A673 (cell line): ENCODE data around the gene CREB3L4. TPM values are rescaled to one million over a fixed set of nuclear protein-coding genes. Genes with fewer than 3 reads are reported as not detected.
"Not testable (repeated sequence)": the region's sequence is repeated elsewhere in the genome, so short reads cannot be mapped to it uniquely, and the experiment has no call there.

Source experiments
- BruUV-seq: library from RNA; stranded (reverse); fragments of 400-500 nt; replicated peaks from 2 replicates; lab custom pipeline; 2021; lab: Mats Ljungman, UMichigan
- CTCF ChIA-PET: fragments of 300-600 bp; sonication (Branson Sonifier 250); formaldehyde crosslinking; loops from one replicate; lab custom pipeline; 2022; ENCODE audit warnings: antibody characterized with exemption; lab: Charles Lee
- POLR2A ChIA-PET: fragments of 300-600 bp; sonication (Branson Sonifier 250); formaldehyde crosslinking; loops from one replicate; lab custom pipeline; 2022; ENCODE audit warnings: antibody characterized with exemption; ENCODE audit not compliant: low non-redundant PET; lab: Charles Lee
- DNase-seq: peaks from one replicate; pipeline ENCODE4 v3.0.0-alpha.2; 2015; ENCODE audit warnings: low spot score
- H3K27ac ChIP-seq: fragments of 200-600 bp; sonication (generic); 2 replicates; pipeline ENCODE4 v1.5.1; 2016; ENCODE audit warnings: mixed run types, low read depth, mild to moderate bottlenecking, mixed read lengths, antibody characterized with exemption, low read length; ENCODE audit not compliant: poor library complexity, severe bottlenecking
- H3K27me3 ChIP-seq: fragments of 200-600 bp; sonication (generic); replicated peaks from 2 replicates; pipeline ENCODE4 v1.6.1; 2017; ENCODE audit warnings: mixed run types, low read depth, mild to moderate bottlenecking, mixed read lengths, antibody characterized with exemption, low read length; ENCODE audit not compliant: insufficient read depth, poor library complexity
- H3K36me3 ChIP-seq: fragments of 200-600 bp; sonication (generic); 2 replicates; pipeline ENCODE4 v1.6.1; 2016; ENCODE audit warnings: mixed run types, mild to moderate bottlenecking, mixed read lengths, antibody characterized with exemption, low read length; ENCODE audit not compliant: insufficient read depth, poor library complexity, severe bottlenecking
- H3K4me1 ChIP-seq: fragments of 200-600 bp; sonication (generic); 2 replicates; pipeline ENCODE4 v1.6.1; 2017; ENCODE audit warnings: mixed run types, mild to moderate bottlenecking, mixed read lengths, antibody characterized with exemption, low read length; ENCODE audit not compliant: insufficient read depth, poor library complexity, severe bottlenecking
- H3K4me3 ChIP-seq: fragments of 200-600 bp; sonication (generic); 2 replicates; pipeline ENCODE4 v1.5.1; 2016; ENCODE audit warnings: low read depth, mixed run types, mild to moderate bottlenecking, mixed read lengths, low read length; ENCODE audit not compliant: poor library complexity, severe bottlenecking
- H3K9me3 ChIP-seq: fragments of 200-600 bp; sonication (generic); 2 replicates; pipeline ENCODE4 v1.6.1; 2016; ENCODE audit warnings: mixed run types, low read depth, mild to moderate bottlenecking, mixed read lengths, antibody characterized with exemption, low read length; ENCODE audit not compliant: poor library complexity, severe bottlenecking
- CTCF ChIP-seq: fragments of 300-800, 200-600 bp; sonication (generic); conservative IDR thresholded peaks from 2 replicates; pipeline ENCODE4 v1.5.1; 2017; ENCODE audit warnings: low read depth, mild to moderate bottlenecking, antibody characterized with exemption, low read length, moderate library complexity, mixed read lengths
- EZH2 ChIP-seq: fragments of 200-600 bp; sonication (generic); IDR thresholded peaks from 2 replicates; pipeline ENCODE4 v1.6.1; 2017; ENCODE audit warnings: borderline replicate concordance, low read depth, mild to moderate bottlenecking, mixed read lengths, antibody characterized with exemption, low read length; ENCODE audit not compliant: poor library complexity, severe bottlenecking
- intact Hi-C: fragments of 100-400 bp; cut with micrococcal nuclease; formaldehyde crosslinking; loops from one replicate; pipeline ENCODE4 v1.10.0; 2022; ENCODE audit not compliant: unreplicated experiment
- total RNA-seq: library from RNA; stranded (reverse); gene quantifications from 2 replicates; pipeline ENCODE4 v1.2.3, GENCODE V29; 2021

Gene CREB3L4
- total RNA-seq, 1 experiment from 2014 or later, result 8.7 TPM

- H3K36me3 ChIP-seq, result no peaks in the 10 kb centered on the region
- POLR2A ChIA-PET, result no interaction called here
- BruUV-seq, result no TSS peak
- no peaks in the 10 kb centered on the region for H3K9me3 ChIP-seq
- TF ChIP-seq CTCF (no peak), EZH2 (no peak)
- H3K27ac ChIP-seq, result no peak overlapping the region
- no peaks in the 10 kb centered on the region for H3K27me3 ChIP-seq
- CTCF ChIA-PET, result interaction anchor here (0.7 kb wide), 1 partner anchor 388 kb away, joined by 8 read pairs; no protein-coding TSS in a partner anchor
- intact Hi-C loops, result no loop called here
- no peaks in the 10 kb centered on the region for H3K4me1 ChIP-seq
- DNase-seq, result no peak
- H3K4me3 ChIP-seq, result no peak overlapping the region
These were observed 44.4 kb downstream of the CREB3L4 start for GRCh38 chr1:154012129-154012528.

DNA sequence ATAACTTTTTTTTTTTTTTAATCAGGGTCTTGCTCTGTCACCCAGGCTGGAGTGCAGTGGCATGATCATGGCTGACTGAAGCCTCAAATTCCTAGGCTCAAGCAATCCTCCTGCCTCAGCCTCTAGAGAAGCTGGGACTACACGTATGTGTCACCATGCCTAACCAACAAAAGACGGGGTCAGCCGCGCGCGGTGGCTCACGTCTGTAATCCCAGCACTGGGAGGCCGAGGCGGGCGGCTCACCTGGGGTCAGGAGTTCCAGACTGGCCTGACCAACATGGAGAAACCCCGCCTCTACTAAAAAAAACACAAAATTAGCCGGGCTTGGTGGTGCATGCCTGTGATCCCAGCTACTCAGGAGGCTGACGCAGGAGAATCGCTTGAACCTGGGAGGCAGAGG, 44.8 kb downstream of the CREB3L4 start:
- H3K27ac ChIP-seq, BruUV-seq, H3K4me1 ChIP-seq, H3K27me3 ChIP-seq, H3K9me3 ChIP-seq, H3K4me3 ChIP-seq, intact Hi-C loops, POLR2A ChIA-PET, H3K36me3 ChIP-seq, DNase-seq: not testable (repeated sequence)
- CTCF ChIA-PET, result interaction anchor here (0.7 kb wide), 1 partner anchor 389 kb away, joined by 8 read pairs; no protein-coding TSS in a partner anchor

DNA sequence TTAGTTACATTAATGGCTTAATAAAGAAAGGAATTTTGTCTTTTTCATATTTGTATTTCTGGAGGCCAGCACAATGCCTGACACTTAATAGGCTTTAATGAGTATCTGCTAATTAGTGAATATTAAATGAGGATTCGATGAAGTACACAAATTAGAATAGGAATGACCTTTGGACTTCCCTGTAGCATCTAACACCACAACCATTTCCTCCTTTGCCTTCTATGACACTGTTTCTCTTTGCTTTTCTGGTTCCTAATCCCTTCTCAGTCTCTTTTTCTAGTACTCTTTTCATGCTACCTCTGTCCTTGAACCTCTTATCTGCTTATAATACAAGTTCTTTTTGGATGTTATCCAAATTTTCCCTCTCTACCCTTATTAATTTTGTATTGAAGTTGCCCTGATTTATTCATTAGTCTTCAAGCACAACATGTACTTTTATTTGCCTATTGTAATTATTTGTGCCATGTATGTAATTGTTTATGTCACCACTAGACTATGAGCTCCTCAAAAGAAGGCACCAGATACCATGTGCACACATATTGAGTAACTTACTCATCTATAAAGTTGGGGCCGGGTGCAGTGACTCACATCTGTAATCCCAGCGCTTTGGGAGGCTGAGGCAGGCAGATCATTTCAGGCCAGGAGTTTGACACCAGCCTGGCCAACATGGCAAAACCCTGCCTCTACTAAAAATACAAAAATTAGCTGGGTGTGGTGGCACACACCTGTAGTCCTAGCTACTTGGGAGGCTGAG, 46.6 kb downstream of the CREB3L4 start:
- TF ChIP-seq EZH2 (no peak), CTCF (no peak)
- H3K4me3 ChIP-seq, result no peak overlapping the region
- ChIA-PET POLR2A (interaction anchor here (0.7 kb wide), 1 partner anchor 156 kb away, joined by 3 read pairs; no protein-coding TSS in a partner anchor), CTCF (no interaction called here)
- DNase-seq, result no peak
- no peaks in the 10 kb centered on the region for H3K36me3 ChIP-seq
- no peak overlapping the region for H3K27ac ChIP-seq
- intact Hi-C loops, result no loop called here
- H3K4me1 ChIP-seq, result no peaks in the 10 kb centered on the region
- no peaks in the 10 kb centered on the region for H3K9me3 ChIP-seq
- BruUV-seq, result no TSS peak
- H3K27me3 ChIP-seq, result no peaks in the 10 kb centered on the region

- BruUV-seq, result no TSS peak
- Histone ChIP-seq H3K27ac (no peak overlapping the region), H3K4me3 (no peak overlapping the region), H3K9me3 (no peaks in the 10 kb centered on the region), H3K4me1 (no peaks in the 10 kb centered on the region), H3K36me3 (no peaks in the 10 kb centered on the region), H3K27me3 (no peaks in the 10 kb centered on the region)
- no peak for DNase-seq
- ChIA-PET POLR2A (no interaction called here), CTCF (no interaction called here)
- no peak for TF ChIP-seq EZH2
- no peak for TF ChIP-seq CTCF
- intact Hi-C loops, result no loop called here
These were observed 51.6 kb downstream of the CREB3L4 start for GRCh38 chr1:154019269-154019668.
